Mucosa of gallbladder (tissue), 1 donor: Measurements from ENCODE around the gene CNDP2. TPM values are rescaled to one million over a fixed set of nuclear protein-coding genes. Genes with fewer than 3 reads are reported as not detected.
"Not testable (repeated sequence)": the region's sequence is repeated elsewhere in the genome, so short reads cannot be mapped to it uniquely, and the experiment has no call there.

Experiments
- DNase-seq: peaks from one replicate; pipeline ENCODE4 v3.0.0-alpha.2; 2020; ENCODE audit warnings: low spot score
- total RNA-seq: library from RNA; stranded (reverse); gene quantifications from one replicate; pipeline ENCODE4 v1.2.1, GENCODE V29; 2021
- donor health status: DM: no; HTN: no; CAD: no.

Gene CNDP2
- total RNA-seq, 1 donor from 2014 or later = 389 TPM

DNA sequence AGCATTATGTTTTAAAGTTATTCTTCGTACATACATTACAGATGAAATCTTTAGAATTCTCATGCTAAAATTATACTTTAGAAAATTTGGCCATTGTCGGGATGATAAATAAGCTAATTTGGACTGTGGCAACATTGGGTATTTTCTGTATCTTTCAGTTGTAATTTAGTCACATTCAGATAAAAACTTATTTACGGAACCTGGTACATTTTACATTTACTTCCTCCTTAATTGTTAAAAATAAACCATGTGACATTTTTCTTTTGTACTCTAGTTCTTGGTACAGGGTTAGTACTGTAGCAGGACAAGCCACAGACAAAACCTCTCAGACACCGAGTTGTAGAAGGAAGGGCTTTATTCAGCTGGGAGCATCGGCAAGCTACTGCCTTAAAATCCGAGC is 4.2 kb downstream of the CNDP2 start:
- no peak for DNase-seq

DNA sequence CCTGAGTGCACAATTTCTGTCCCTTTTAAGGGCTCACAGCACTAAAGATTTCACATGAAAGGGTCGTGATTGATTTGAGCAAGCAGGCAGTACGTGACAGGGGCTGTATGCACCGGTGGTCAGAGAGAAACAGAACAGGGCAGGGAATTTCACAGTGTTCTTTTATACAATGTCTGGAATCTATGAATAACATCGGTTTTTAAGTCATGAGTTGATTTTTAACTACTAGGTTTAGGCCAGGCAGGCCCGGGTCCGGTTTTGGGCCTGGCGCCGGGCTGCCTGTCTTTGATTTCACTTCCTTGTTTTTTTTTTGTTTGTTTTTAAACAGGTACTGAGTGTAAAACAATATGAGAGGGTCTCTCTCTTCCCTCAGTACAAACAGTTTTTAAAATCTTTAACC is 4.6 kb downstream of the CNDP2 start:
- DNase-seq = not testable (repeated sequence)

DNA sequence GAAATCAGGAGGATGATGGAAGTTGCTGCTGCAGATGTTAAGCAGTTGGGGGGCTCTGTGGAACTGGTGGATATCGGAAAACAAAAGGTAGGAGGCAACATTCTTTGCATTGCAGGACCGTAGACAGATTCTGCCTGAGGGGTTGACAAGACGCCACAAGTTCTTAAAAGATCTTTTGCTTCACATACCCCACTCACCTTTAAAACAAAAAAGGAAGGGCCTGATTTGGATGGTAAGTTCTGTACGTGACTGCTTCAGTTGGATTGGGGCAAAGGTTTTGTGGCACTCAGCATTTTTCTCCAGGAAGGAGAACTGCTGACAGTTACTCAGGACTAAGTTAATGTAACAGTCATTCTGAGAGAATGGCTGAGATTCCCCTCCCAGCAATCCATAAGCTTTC is 5.2 kb downstream of the CNDP2 start:
- DNase-seq = no peak

DNA sequence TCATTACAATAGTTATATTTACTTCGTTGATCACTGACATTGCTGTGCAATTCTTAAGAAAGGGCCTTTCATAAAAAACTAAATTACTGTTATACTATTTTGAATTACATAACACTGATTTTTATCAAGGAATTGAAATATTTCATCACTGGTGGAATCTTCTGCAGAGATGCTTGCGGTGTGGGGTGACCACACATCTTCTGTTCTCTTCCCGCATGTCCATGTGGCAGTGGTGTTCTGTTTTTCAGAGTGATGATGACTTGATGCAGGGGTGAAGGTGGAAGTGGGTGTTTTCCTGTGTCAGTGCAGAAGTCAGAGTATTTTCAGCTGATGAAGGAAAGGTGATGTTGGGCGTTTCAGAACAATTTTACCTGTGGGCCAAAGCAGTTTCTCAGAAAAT is 7.0 kb downstream of the CNDP2 start:
- DNase-seq = no peak

DNA sequence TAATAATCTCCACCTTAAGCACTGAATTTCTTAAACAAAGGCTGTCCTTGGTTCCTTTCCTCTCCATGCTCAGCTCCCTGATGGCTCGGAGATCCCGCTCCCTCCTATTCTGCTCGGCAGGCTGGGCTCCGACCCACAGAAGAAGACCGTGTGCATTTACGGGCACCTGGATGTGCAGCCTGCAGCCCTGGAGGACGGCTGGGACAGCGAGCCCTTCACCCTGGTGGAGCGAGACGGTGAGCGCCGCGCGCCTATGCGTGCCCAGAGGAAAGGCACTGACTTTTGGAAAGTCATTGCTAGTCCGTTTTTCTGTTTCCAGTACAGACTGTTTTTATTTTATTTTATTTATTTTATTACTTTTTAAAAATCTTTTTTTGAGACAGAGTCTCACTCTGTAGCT is 9.6 kb downstream of the CNDP2 start:
- no peak for DNase-seq

DNA sequence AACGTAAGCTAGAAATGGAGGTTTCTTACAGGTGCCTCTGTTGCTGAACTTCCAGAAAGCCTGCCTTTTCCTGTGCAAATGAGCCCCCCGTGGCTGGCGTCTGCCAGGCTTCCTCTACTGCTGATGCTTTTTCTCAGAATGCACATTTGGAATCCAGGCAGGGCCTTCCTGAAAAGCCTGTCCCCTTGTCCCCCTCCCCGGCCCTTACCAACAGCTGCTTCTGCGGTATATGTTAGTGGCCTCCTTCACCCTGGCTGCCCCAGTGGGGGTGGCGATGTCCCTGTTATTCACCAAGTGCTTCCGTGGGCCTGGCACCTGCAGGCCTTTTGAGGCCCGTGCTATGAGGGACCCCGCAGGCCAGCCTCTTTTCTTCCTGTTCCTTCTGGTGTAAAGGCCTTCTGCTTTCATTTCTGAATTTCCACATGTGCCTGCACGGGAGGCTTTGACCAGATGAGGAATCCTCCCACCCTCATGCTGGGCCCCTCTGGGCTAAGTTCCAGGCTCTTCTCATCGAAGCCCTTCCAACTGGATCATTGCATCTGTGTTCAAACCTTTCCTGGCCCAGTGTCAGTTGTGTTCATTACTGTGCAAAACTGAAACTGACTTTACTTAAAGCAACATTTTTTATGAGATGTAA is 10.4 kb downstream of the CNDP2 start:
- DNase-seq = no peak

DNA sequence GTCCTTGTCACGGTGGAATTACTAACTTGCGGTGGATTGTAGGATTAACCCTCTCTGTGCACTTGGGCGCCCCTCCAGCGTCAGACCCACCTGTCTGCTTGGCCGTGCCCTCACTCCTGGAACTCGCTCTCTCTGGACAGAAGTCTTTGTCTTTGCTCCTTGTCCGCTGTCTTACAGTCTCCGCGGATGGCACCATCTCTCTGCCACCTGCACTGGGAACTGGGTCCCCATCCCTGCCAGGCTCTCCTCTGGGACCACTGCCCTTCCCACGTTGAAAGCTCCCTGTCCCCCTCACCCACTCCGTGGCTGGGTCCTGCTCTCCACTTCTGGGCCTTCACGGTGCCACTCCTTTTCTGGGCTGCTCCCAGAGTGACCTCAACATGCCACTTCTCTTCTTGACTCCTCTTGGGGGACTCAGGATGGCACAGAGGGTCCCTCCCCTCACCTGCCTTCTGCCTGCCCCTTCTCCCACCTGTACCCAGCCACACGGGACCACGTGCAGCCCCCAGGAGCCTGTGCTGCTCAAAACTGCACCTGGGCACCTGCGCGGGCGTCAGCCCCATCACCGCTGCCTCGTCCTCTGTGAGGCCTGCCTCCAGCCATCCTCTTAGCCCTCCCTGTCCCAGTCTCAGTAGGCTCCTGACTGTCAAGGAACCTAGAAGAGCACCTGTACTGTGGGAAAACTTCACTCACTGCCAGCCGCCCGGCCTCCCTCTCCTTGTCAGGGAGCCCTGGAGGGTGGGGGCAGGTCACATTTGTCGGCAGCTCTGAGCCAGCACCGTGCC is 11.1 kb downstream of the CNDP2 start:
- no peak for DNase-seq

DNA sequence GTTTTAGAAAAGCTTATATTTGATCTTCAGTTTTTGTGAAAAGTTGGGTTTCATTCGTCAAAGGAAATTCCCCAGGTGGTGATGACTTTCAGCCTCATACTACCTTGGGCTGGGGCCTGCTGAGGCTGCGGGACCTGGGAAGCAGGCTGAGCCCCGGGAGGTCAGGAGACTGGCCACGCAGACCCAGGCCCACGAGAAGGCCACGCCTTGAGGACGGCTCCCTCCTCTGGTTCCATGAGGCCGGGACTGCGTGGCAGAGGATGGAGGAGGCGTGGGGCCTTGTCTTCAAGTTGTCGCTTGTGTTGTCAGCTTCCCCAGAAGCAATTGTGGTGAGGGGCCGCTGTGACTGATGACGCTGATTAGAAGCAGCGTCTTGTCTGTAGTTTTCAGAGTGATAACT is 11.8 kb downstream of the CNDP2 start:
- no peak for DNase-seq

DNA sequence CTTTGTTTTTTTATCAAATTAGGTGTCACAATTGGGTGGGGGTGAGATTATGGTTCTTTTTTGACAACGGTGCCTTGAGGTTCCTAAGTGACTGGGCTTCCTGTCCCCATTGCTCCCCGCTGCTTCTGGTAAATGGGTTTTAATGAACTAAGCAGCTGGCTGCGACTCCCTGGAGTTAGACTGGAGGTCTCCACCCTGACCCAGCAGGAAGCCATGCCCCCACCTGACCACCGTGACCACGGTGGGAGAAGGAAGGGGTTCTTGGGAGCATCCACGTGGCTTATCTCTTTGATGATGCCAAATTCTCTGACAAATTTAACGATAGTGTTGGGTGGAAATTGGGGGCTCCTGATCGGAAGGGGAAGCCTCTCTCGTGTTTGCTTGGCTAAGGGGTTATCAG is 12.2 kb downstream of the CNDP2 start:
- no peak for DNase-seq

DNA sequence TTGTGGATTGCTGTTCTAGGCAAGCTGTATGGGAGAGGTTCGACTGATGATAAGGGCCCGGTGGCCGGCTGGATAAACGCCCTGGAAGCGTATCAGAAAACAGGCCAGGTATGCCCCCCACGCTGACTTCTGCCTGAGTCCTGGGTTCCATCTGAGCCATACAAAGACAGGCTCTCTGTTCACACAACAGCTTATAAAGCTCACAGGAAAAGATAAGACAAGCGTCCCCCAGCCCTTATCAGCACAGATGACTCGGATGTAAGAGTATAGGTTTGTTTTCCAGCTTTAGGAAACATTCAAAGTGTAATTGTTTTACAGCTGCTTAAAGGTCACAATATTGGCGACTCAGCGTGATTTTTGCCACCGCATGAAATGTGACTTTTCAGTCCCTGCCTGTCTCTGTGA is 12.7 kb downstream of the CNDP2 start:
- DNase-seq = no peak

DNA sequence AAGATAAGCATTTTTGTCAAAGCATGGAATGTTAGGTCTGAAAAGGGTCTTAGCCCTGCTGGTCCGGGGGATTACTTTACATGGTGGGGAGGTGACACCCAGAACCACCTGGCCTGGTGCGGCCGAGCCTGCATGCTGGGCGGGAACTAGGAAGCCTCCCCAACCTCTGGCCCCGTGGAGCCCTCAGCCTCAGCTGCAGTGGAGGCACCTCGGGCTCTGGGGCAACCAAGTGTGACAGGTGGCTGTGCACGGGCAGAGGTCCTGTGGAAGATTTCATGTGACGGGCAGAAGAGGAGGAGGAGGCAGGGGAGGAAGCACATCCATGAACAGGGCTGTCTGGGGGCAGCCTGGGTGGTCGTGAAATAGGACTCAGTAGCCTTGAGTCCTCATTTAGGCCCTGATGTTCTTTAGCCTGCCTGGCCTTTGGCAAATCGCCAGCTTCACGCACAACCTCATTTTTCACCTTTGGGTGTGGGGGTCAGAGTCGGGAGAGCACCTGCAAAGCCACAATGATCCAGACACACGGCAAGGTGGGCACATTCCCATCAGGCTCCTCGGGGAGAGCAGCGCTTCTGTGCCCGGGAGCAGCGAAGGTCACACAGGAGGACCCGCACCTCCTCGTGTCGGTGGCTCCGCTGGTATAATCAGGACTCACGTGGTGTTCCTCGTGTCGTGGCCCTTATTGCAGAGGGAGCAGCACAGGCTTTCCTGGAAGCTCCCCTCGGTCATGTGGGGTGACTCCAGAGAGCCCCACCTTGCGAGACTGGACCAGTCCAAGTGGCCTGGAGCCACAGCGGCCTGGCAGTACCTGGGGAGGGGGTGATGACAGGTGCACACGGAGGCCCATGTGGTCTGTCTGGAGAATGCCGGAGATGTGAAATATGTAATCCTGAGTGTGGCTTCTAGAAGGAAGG is 13.9 kb downstream of the CNDP2 start:
- DNase-seq = no peak

DNA sequence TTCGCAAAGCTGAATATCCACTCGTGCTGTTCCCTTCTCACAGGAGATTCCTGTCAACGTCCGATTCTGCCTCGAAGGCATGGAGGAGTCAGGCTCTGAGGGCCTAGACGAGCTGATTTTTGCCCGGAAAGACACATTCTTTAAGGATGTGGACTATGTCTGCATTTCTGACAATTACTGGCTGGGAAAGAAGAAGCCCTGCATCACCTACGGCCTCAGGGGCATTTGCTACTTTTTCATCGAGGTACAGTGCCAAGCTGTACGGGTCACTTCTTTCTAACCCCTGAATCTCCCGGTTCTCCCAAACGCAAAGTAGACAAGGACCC is 14.6 kb downstream of the CNDP2 start:
- no peak for DNase-seq

DNA sequence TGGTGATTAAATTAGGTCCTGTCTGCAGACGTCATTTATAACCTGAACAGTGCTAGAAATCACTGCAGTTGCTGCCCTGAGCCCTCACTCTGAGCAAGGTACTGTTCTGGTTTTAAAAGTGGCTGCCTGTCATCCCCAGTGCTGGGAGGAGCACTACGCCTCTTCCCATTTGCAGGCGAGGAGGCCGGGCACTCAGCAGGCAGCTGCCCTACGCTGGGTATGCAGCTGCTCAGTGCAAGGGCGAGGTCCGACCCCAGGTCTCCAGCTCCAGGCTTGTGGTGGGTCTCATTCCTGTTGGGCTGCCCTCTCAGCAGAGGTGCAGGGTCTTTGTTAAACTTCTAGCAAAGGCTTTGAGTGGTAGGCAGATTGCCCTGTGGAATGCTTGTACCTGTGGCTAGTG is 15.7 kb downstream of the CNDP2 start:
- no peak for DNase-seq

DNA sequence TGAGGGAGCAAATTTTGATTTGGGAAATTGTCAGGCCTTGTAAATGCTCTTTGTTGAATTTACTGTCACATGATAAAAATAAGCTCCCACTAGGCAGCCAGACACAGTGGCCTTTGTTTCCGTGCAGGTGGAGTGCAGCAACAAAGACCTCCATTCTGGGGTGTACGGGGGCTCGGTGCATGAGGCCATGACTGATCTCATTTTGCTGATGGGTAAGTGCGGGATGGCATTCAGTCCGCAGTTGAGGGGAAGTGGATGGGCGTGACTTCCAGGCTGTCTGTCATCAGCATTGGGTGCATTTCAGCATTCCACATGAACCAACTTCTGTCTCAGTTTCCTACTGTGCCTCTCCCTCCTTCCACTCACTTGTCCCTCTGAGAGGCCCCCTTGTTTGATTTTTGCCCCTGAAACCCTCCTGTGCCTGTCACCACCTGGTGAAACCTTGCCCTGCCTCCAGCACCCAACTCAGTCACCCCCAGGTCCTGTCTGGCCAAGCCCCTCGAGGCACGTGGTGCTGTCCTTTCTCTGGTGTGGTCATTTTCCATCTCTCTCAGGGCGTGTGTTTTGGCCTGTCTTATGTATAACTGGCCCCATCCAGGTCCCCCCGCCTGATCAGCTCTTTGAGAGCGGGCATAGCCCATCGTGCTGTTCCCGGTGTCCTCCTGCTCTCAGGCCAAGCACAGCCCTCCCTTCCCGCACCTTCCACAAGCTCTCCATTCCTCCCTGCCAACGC is 16.3 kb downstream of the CNDP2 start:
- no peak for DNase-seq

DNA sequence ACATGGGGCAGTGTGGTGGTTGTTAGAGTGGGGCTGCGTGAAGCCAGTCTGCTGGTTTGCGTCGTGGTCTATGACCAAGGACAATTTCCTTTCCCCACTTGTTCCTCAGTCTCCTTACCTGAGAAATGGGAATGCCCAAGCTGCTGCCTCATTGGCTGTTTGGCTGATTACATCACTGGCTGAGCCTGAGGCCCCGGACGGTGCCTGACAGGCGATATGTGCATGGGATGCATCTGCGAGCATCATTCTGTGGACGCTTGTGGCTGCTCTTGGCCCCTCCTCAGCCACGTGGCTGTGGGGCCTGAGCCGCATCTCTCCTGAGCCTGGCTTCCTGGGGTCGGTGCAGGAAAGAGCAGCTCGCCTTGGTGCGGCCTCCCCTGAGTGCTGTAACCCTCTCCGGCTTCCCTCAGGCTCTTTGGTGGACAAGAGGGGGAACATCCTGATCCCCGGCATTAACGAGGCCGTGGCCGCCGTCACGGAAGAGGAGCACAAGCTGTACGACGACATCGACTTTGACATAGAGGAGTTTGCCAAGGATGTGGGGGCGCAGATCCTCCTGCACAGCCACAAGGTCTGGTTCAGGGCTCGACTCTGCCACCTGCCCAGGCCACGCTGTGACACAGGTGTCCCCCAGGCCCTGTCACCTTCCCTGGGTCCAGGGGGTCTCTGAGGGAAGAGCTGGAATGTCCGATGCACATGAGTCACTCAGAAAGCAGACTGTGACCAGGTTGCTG is 17.2 kb downstream of the CNDP2 start:
- DNase-seq = no peak

DNA sequence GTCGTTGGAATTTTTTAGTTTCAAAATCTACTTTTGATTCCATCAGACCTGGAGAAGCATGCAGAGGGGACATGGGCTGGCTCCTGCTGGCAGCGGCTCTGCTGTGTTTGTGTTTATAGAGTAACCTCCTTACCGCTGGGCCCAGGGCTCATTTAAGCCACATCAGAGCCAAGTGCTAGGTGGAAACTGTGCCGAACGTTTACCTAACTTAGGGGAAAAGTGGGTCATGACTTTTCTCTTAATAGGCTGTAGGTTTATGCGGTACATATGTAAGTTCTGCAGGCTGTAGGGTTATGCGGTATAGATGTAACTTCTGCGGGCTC is 17.7 kb downstream of the CNDP2 start:
- DNase-seq = no peak

DNA sequence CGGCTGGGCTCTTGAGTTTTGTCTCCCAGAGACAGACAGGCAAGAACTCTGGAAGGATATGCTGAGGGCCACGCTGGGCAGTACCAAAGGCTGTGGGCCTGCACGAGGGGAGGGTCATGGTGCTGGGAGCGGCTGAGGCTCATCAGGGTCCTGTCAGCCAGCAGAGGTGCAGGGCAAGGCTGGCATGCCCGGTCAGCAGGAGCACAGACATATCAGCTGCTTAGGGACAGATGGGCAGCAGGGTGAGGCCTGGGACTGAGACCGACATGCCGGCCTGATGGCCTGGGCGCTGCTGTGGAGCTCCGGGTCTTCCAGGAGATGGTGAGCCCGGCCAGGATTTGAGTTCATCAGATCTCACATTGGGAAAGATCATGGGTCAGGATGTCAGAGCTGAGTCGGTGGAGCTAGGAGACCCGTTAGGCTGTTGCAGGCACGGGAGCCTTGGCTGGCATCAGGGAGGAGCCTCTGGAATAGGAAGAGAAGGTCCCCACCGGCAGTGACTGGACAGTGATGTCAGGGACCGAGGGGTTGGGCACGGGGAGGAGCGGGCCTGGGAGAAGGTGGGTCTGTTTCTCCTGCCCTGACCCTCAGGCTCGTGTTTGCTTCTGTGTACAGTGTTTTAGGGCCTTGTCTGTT is 18.8 kb downstream of the CNDP2 start:
- no peak for DNase-seq

DNA sequence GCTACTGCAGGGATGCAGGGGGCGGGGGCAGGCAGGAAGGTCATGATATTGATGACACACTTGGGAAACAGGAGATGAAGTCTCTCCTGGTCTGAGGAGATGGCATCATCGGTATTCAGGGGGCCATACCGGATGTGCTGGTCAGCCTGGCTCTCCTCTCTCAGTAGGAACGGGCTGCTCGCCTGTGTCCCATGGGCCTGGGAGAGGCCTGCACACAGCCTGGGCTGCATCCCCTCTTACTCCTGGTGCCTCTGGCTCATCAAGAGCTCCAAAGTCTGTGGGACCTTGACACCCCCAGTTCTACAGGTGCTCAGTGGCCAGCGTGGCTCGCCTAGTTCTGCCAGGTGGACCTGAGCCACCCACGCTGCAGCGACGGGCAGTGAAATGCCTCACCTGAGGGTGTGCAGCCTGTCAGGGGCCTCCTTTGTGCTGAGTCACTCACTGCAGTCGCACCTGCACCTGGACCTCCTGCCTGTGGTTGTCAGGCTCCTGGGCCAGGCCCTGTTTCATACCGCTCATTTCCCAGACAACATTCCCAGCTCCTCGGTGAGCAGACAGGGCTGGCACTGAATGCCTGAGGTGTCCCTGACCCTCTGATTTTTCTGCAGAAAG is 19.6 kb downstream of the CNDP2 start:
- no peak for DNase-seq

DNA sequence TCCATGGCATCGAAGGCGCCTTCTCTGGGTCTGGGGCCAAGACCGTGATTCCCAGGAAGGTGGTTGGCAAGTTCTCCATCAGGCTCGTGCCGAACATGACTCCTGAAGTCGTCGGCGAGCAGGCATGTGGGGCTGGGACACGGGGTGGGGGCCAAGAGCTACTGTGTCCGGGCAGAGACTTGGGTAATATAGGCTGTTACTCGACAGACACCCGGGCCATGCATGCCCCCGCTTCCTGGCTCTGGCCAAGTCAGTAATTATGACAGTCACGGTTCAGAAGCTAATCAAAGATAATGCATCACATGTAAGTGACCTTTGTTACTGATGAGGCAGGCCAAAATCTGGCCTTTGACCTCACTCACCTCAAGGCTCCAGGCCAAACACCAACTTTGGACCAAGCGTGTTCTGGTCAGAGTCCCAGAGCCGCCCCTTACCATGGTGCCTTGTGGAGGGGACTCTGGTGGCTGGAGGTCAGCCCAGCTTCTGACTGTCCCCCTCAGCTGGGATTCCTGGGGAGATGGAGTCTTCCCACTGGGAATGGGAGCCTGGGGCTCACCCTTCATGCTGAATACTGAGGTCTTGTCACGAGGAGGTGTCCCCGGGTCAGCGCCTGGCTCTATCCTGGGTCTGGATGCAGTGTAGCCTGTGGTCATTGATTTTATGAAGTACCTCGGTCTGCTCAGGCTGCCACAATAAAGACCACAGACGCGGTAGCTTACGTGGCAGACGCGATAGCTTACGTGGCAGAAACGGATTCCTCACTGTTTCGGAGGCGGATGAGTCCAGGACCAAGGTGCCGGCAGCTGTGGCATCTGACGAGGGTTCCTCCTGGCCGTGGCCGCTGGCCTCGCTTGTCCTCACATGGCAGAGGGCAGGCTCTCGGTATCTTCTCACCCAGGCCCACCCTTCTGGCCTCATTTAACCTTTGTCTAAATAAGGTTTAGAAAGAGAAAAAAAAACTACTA is 20.4 kb downstream of the CNDP2 start:
- DNase-seq = no peak
